C4-2B (cell line): Measurements from ENCODE around the gene MRPL48.

Source experiments
- ZFX ChIP-seq: fragments of 450-650 bp; IDR thresholded peaks from 2 replicates; pipeline ENCODE4 v1.6.1; 2017
- TF ChIP-seq, protein P1 (sequence below): fragments of 450-650 bp; conservative IDR thresholded peaks from 2 replicates; pipeline ENCODE4 v1.5.1; 2017; ENCODE audit warnings: mild to moderate bottlenecking

DNA sequence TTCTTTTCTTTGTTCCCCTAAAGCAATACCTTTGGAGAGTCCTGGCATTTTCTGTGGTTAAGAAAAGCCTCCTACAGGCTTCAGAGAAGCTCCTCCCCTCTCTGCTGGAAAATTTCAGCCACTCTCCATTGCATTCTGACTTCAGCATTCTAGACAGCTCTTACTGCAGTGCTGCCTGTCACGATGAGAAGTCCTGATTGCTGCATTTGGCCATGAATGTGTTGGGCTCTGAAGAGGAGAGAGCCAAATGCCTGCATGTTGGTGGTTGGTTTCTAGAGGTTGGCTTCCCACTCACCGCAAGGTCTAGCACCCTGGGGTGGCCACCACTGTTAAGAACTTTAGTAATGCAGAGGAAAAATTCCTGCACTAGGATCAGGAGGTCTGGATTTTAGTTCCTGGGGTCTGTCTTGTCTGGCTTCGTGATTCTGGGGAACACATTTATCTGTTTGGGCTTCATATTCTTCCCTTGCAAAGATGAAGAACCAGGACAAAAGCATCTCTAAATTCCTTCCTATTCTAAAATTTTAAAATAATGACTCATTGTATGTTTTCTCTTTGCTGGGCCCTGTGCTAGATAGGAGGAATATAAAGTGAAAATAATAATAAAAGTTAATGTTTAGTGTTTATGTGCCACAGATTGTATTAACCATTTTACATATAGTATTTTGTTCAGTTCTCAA, 50.9 kb downstream of the MRPL48 start:
- TF ChIP-seq, protein P1, sequence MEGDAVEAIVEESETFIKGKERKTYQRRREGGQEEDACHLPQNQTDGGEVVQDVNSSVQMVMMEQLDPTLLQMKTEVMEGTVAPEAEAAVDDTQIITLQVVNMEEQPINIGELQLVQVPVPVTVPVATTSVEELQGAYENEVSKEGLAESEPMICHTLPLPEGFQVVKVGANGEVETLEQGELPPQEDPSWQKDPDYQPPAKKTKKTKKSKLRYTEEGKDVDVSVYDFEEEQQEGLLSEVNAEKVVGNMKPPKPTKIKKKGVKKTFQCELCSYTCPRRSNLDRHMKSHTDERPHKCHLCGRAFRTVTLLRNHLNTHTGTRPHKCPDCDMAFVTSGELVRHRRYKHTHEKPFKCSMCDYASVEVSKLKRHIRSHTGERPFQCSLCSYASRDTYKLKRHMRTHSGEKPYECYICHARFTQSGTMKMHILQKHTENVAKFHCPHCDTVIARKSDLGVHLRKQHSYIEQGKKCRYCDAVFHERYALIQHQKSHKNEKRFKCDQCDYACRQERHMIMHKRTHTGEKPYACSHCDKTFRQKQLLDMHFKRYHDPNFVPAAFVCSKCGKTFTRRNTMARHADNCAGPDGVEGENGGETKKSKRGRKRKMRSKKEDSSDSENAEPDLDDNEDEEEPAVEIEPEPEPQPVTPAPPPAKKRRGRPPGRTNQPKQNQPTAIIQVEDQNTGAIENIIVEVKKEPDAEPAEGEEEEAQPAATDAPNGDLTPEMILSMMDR = no peak
- TF ChIP-seq ZFX = no peak
